LNCaP clone FGC (cell line): ENCODE measurements around the gene IFNAR1.

ENCODE experiments used
- DNase-seq: peaks from one replicate; pipeline ENCODE4 v3.0.0-alpha.2; 2011; ENCODE audit warnings: low read depth
- H3K4me3 ChIP-seq: 2 replicates; pipeline ENCODE4 v1.5.1; 2011; ENCODE audit warnings: mild to moderate bottlenecking, low read depth, low read length, control low read depth
- TF ChIP-seq, protein P1 (sequence below): IDR thresholded peaks from 2 replicates; pipeline ENCODE4 v1.5.1; 2012; ENCODE audit warnings: mild to moderate bottlenecking; ENCODE audit not compliant: control insufficient read depth, insufficient read depth; ENCODE audit errors: extremely low read depth

Gene IFNAR1

DNA sequence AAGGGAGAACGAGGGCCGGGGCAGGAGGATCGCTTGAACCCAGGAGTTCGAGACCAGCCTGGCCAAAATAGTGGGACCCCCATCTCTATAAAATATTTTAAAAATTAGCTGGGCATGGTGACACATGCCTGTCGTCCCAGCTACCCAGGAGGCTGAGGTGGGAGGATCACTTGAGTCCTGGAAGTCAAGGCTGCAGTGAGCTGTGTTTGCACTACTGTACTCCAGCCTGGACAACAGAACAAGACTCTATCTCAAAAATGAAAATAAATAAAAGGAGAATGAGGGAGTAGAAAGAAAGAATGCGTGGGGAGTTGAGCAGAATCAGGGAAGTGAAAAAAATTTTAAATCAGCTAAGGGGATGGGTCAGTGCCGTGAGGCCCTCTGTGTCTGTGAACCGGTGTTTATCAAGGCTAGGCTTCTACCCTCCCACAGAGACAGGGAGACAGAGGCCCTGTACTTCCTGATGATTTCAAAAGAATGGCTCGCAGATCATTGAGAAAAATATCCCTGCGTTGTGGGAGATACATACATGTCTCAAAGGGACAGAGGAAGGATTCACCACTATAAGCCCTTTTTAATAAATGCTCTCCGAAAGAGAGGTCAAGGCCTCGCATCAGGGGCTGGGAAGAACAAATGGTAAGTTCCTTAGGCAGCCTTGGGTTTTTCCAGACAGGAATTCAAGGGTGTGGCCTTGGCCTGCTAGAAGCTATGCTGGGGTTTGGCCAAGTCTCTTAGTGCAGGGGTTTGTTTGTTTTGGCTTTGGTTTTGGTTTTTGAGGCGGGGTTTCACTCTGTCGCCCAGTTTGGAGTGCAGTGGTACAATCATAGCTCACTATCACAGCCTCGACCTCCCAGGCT lies 37.9 kb upstream of the IFNAR1 start:
- no peak for DNase-seq
- no peak overlapping the region for H3K4me3 ChIP-seq
- TF ChIP-seq, protein P1, sequence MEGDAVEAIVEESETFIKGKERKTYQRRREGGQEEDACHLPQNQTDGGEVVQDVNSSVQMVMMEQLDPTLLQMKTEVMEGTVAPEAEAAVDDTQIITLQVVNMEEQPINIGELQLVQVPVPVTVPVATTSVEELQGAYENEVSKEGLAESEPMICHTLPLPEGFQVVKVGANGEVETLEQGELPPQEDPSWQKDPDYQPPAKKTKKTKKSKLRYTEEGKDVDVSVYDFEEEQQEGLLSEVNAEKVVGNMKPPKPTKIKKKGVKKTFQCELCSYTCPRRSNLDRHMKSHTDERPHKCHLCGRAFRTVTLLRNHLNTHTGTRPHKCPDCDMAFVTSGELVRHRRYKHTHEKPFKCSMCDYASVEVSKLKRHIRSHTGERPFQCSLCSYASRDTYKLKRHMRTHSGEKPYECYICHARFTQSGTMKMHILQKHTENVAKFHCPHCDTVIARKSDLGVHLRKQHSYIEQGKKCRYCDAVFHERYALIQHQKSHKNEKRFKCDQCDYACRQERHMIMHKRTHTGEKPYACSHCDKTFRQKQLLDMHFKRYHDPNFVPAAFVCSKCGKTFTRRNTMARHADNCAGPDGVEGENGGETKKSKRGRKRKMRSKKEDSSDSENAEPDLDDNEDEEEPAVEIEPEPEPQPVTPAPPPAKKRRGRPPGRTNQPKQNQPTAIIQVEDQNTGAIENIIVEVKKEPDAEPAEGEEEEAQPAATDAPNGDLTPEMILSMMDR: no peak

DNA sequence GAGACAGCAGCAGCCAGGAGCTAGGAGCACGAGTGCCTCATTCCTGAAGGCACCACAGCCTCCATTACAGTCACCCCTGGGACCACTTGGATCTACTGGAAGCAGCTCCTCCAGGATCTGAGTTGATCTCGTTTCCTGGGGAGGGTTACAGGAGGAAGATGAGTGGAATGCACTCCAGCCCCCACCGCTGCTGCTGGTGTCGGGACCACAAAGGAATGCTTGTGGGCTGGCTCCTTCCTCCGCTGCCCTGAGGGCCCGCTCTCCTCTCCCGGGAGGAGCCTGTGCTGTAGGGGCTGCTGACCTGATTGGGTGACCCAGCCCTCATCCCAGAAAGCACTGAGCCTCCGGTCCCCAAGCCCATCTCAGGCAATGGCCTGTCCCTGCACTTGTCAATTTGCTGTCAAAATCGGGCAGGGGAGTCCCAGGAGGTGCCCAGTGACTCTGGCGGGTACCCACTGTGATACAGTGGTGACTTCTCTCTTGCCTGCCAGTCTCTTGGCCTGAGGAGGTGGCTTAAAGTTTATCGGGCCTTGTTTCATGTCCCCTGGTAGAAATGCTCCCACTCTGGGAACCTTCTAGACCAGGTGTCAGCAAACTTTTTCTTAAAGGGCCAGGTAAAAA lies 35.5 kb upstream of the IFNAR1 start:
- TF ChIP-seq, protein P1: no peak
- H3K4me3 ChIP-seq: no peak overlapping the region
- no peak for DNase-seq

DNA sequence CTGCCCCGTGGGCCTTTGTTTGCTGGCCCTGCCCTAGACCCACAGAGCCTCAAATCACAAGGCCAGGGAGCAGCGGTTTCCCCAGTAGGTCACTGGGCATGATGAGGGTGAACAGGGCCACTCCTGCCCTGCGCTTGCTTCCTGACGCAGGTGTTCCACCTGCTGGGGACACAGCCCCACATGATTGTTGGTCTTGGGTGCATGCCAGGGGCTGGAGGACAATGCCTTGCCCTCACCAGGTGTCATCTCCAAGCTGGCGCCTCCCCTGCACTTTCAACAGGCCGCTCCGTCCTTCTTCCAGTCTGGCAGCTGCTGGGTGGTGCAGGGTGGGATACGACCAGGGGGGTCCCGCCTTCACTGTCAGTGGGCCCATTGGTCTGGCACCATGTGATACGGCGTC lies 34.3 kb upstream of the IFNAR1 start:
- TF ChIP-seq, protein P1: no peak
- no peak overlapping the region for H3K4me3 ChIP-seq
- no peak for DNase-seq

DNA sequence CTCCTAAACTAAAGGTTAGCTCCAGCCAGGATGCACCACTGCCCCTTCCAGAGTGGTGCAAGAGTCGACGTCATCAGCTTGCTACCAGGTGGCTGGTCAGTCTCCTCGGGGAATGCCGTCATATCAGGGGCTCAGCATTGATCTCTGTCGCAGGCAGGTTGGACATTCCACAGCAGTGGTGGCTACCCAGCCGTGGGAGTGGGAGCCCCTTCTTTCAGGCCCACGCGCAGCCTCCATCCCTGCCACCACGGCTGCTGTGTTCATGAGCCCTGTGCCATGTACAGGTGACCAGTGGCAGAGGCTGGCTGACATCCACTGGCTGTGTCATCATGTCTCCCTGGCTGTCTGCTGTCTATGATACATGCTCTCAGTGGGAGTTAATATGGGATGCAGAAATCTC lies 33.1 kb upstream of the IFNAR1 start:
- TF ChIP-seq, protein P1: no peak
- DNase-seq: no peak
- H3K4me3 ChIP-seq: no peak overlapping the region

DNA sequence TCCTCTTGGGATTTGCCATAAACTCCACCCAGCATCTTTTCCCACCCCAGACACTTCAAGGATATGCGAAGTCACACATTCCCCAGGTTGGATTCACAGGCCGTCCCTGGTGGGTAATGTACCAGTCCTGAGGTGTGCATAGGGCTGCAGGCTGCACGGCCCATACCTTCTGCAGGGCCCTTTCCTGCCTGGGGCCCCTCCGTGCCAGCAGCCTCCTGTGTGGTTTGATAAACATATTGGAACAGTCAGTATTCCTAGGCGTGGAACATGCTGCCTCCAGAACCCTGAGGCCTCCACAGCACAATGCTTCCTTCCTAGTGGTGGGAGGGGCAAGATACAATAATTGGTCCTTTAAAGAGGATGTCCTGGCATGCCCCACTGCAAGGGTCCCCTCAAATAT lies 32.0 kb upstream of the IFNAR1 start:
- no peak for DNase-seq
- H3K4me3 ChIP-seq: no peak overlapping the region
- TF ChIP-seq, protein P1: no peak

DNA sequence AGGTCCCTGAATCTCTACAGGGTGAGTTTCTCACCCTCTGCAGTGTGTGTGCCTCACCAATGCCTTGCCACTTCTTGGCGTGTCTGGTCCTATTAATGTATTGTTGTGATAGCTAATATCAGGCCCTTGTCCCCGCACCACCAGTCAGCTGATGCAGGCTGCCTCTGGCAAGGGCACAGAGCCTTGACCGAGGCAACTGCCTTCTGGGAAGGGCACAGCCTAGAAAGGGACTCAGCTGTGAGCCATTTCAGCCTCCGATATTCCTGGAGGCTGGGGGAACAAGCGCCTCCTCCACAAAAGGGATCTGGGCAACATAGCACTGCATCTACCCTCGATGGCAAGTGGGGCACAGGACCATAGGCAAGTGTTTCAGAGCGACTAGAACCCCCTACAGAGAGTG lies 31.6 kb upstream of the IFNAR1 start:
- H3K4me3 ChIP-seq: no peak overlapping the region
- DNase-seq: no peak
- TF ChIP-seq, protein P1: no peak
